Measurements from ENCODE around the gene MLIP. TPM values are rescaled to one million over a fixed set of nuclear protein-coding genes. Genes with fewer than 3 reads are reported as not detected.

Gene MLIP
- total RNA-seq, 1 donor from 2014 or later = not detected

- TF ChIP-seq CTCF (IDR thresholded peaks at IDR 0.05) = no peak
- Mint-ChIP-seq H3K27ac (ENCODE audit: unreplicated experiment) (no peak overlapping the region), H3K36me3 (ENCODE audit: unreplicated experiment) (no peaks in the 10 kb centered on the region), H3K4me1 (ENCODE audit: unreplicated experiment) (no peaks in the 10 kb centered on the region), H3K27me3 (ENCODE audit: unreplicated experiment) (no peaks in the 10 kb centered on the region), H3K4me3 (ENCODE audit: unreplicated experiment) (no peak overlapping the region), H3K9me3 (ENCODE audit: unreplicated experiment) (no peaks in the 10 kb centered on the region)
- no peak for DNase-seq (ENCODE audit: extremely low spot score, unreplicated experiment)
Observed at GRCh38 chr6:54125493-54125892, 14.2 kb downstream of the MLIP start.

- Mint-ChIP-seq H3K27me3 (ENCODE audit: unreplicated experiment) (no peaks in the 10 kb centered on the region), H3K27ac (ENCODE audit: unreplicated experiment) (no peak overlapping the region), H3K9me3 (ENCODE audit: unreplicated experiment) (no peaks in the 10 kb centered on the region), H3K4me1 (ENCODE audit: unreplicated experiment) (peaks cover 6% of the 10 kb centered on the region), H3K4me3 (ENCODE audit: unreplicated experiment) (no peak overlapping the region), H3K36me3 (ENCODE audit: unreplicated experiment) (no peaks in the 10 kb centered on the region)
- TF ChIP-seq CTCF (IDR thresholded peaks at IDR 0.05) = no peak
- no peak for DNase-seq (ENCODE audit: extremely low spot score, unreplicated experiment)
Observed at GRCh38 chr6:54130179-54130578, 18.9 kb downstream of the MLIP start.

GRCh38 chr6:54132587-54132986 lies 21.3 kb downstream of the MLIP start:
- peaks cover 4% of the 10 kb centered on the region for H3K36me3 Mint-ChIP-seq (ENCODE audit: unreplicated experiment)
- no peak overlapping the region for H3K4me3 Mint-ChIP-seq (ENCODE audit: unreplicated experiment)
- H3K4me1 Mint-ChIP-seq (ENCODE audit: unreplicated experiment) = peaks cover 28% of the 10 kb centered on the region
- H3K27me3 Mint-ChIP-seq (ENCODE audit: unreplicated experiment) = no peaks in the 10 kb centered on the region
- H3K9me3 Mint-ChIP-seq (ENCODE audit: unreplicated experiment) = no peaks in the 10 kb centered on the region
- no peak for TF ChIP-seq CTCF (IDR thresholded peaks at IDR 0.05)
- DNase-seq (ENCODE audit: extremely low spot score, unreplicated experiment) = no peak
- H3K27ac Mint-ChIP-seq (ENCODE audit: unreplicated experiment) = no peak overlapping the region

- H3K4me3 Mint-ChIP-seq (ENCODE audit: unreplicated experiment) = no peak overlapping the region
Observed at GRCh38 chr6:54133186-54133585, 21.9 kb downstream of the MLIP start.

GRCh38 chr6:54134935-54135334 lies 23.7 kb downstream of the MLIP start:
- H3K36me3 Mint-ChIP-seq (ENCODE audit: unreplicated experiment) = peaks cover 4% of the 10 kb centered on the region

More at GRCh38 chr6:54133186-54133585, 21.9 kb downstream of the MLIP start:
- Mint-ChIP-seq H3K27me3 (ENCODE audit: unreplicated experiment) (no peaks in the 10 kb centered on the region), H3K36me3 (ENCODE audit: unreplicated experiment) (peaks cover 4% of the 10 kb centered on the region), H3K9me3 (ENCODE audit: unreplicated experiment) (peaks cover 5% of the 10 kb centered on the region), H3K4me1 (ENCODE audit: unreplicated experiment) (peaks cover 34% of the 10 kb centered on the region), H3K27ac (ENCODE audit: unreplicated experiment) (no peak overlapping the region)
- TF ChIP-seq CTCF (IDR thresholded peaks at IDR 0.05) = no peak
- DNase-seq (ENCODE audit: extremely low spot score, unreplicated experiment) = no peak

More at GRCh38 chr6:54134935-54135334, 23.7 kb downstream of the MLIP start:
- Mint-ChIP-seq H3K4me1 (ENCODE audit: unreplicated experiment) (peaks cover 34% of the 10 kb centered on the region), H3K27ac (ENCODE audit: unreplicated experiment) (peak overlapping the region; percentile 52), H3K4me3 (ENCODE audit: unreplicated experiment) (no peak overlapping the region), H3K9me3 (ENCODE audit: unreplicated experiment) (peaks cover 5% of the 10 kb centered on the region), H3K27me3 (ENCODE audit: unreplicated experiment) (no peaks in the 10 kb centered on the region)
- no peak for TF ChIP-seq CTCF (IDR thresholded peaks at IDR 0.05)
- DNase-seq (ENCODE audit: extremely low spot score, unreplicated experiment) = no peak
